Measurements from ENCODE around the gene TPBGL.

Gene TPBGL

DNA sequence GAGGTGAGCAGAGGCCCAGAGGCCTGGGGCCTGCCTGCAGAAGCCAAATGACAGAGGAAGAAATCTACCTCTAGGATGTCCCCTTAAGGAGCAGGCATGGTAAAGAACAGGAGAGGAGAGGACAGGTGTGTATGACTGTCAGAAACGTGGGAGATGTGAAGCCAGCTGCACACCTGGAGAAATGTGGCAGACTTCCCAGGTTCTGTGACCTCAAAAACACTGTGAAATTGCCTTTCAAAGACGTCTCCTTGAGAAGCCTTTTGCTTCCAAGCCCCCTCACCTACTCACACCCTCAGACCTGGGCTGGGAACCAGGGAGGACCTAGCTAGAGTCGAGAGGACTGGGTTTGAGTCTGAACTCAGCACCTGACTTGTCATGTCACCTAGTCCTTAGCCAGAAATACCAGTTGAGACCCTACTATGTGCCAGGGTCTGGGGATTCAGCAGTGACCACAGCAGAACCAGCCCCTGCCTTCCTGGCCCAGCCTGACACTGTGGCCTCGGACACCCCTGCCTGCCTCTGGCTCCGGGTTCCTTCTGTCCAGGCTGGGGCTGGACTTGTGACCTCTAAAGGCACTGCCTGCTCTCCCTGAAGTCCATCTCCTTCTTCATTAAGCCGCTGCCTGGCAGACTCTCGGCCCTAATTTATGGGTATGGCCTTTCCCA is 5.6 kb downstream of the TPBGL start:
- TF ChIP-seq, protein P1, sequence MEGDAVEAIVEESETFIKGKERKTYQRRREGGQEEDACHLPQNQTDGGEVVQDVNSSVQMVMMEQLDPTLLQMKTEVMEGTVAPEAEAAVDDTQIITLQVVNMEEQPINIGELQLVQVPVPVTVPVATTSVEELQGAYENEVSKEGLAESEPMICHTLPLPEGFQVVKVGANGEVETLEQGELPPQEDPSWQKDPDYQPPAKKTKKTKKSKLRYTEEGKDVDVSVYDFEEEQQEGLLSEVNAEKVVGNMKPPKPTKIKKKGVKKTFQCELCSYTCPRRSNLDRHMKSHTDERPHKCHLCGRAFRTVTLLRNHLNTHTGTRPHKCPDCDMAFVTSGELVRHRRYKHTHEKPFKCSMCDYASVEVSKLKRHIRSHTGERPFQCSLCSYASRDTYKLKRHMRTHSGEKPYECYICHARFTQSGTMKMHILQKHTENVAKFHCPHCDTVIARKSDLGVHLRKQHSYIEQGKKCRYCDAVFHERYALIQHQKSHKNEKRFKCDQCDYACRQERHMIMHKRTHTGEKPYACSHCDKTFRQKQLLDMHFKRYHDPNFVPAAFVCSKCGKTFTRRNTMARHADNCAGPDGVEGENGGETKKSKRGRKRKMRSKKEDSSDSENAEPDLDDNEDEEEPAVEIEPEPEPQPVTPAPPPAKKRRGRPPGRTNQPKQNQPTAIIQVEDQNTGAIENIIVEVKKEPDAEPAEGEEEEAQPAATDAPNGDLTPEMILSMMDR (conservative IDR thresholded peaks at IDR 0.05; ENCODE audit: low read length), result no peak
- H3K4me3 ChIP-seq (ENCODE audit: low read length), result no peak overlapping the region

DNA sequence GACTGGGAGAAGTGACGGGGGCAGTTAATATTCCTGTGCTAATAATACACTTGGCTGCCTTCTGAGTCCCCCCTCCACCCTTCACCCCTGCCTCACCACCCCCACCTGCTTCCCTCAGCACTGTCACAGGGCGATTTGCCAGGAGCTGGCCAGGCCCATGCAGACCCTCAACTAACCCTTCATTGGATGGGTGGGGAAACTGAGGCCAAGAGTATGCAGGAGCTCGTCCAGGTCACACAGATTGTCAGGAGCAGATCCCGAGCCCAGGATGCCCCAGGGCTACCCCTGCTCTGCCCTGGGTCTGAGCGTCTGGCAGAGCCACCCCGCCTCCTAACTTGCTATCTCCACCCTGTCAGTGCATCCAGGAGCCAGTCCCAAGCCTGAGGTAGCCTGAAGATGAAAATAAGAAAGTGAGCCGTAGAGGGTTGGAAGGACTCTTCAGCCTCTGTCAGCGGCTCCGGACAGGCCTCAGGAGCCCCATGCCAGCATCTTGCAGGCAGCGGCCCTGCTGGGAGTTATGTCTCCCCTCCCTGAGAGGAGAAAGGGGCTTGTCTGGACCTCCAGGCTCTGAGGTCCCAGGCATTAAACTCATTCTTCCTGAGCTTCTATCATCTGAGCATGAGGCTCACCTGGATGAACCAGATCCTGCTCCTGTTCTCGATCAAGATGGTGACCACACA is 6.2 kb downstream of the TPBGL start:
- TF ChIP-seq, protein P1 (conservative IDR thresholded peaks at IDR 0.05; ENCODE audit: low read length), result no peak
- H3K4me3 ChIP-seq (ENCODE audit: low read length), result no peak overlapping the region

More for the DNA sequence above, 5.6 kb downstream of the TPBGL start:
- no peak for DNase-seq (ENCODE audit: low read depth)

DNA sequence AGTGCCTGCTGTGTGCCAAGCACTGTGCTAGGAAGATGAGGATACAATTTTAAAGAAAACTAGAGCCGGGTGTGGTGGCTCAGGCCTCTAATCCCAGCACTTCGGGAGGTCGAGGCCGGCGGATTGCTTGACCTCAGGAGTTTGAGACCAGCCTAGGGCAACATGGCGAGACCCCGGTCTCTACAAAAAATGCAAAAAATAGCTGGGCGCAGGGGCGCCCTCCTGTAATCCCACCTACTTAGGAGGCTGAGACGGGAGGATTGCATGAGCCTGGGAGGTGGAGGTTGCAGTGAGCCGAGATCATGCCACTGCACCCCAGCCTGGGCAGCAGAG is 8.3 kb downstream of the TPBGL start:
- no peak for DNase-seq (ENCODE audit: low read depth)
- TF ChIP-seq, protein P1 (conservative IDR thresholded peaks at IDR 0.05; ENCODE audit: low read length), result no peak
- H3K4me3 ChIP-seq (ENCODE audit: low read length), result no peak overlapping the region

More for the DNA sequence above, 6.2 kb downstream of the TPBGL start:
- no peak for DNase-seq (ENCODE audit: low read depth)

DNA sequence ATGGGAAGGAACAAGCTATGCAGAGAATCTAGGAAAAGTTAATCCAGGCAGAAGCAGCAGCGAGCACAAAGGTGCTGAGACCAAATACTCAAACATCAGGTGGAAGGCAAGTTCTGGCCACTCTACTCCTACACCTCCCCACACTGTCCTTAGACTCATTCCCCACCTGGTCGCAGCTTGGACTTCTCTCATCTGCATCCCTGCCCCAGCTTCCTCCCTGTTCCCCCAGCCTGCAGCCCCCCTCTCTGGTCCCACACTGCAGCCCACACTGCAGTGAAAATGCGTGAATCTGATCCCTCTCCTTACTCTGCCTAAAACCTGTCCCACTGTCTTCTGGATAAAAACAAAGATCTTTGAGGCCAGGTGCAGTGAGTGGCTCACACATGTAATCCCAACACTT is 9.1 kb downstream of the TPBGL start:
- no peak overlapping the region for H3K4me3 ChIP-seq (ENCODE audit: low read length)
- TF ChIP-seq, protein P1 (conservative IDR thresholded peaks at IDR 0.05; ENCODE audit: low read length), result no peak
- no peak for DNase-seq (ENCODE audit: low read depth)

DNA sequence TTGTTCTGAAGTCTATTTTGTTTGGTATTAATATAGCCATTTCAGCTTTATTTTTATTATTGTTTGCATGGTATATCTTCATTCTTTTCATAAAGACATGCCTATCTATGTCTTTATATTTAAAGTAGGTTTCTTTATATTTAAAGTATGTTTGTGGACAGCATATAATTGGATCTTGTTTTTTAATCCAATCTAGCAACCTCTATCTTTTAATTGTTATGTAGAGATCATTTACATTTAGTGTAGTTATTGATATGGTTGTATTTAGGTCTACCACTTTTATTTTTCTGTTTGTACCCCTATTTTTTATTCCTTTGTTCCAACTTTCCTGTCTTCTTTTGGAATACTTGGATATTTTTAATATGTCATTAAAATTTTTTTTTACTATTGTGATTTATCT is 13.8 kb downstream of the TPBGL start:
- TF ChIP-seq, protein P1 (conservative IDR thresholded peaks at IDR 0.05; ENCODE audit: low read length), result no peak
- no peak overlapping the region for H3K4me3 ChIP-seq (ENCODE audit: low read length)
- DNase-seq (ENCODE audit: low read depth), result no peak

DNA sequence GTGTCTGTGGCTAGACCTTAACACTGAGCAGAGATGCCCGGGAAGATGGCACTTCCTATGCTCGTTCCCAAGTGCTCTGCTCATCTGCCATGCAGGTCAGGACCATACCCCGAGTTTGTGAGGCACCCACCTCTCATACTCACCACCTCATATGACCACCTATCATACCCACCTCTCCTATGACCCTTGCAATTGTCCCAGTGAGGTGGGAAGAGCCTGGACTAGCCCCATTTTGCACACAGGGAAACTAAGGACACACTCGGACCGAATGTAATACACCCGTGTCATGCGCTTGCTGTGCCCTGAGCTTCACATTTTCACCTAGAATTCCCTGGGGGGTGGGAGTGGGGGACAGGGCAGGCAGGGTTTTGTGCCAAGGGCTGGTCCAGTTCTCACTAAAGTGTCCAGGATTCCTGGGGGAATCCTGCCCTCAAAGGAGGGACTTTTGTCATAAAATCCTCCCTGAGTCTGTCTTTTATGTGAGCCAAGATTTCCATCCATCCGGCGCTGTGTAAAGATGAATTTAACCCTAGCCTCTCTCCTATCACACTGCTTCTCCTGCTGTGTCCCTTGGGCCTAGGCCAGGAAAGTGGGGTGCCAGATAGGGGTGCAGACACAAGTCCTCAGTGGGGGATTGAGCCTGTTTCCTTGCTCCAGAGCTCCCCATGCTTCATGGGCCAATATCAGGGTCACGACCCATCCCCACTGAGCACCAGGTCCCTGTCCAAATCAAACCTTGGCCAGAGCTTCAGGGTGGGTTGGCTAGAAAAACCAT is 20.0 kb downstream of the TPBGL start:
- DNase-seq (ENCODE audit: low read depth), result no peak
- TF ChIP-seq, protein P1 (conservative IDR thresholded peaks at IDR 0.05; ENCODE audit: low read length), result no peak
- H3K4me3 ChIP-seq (ENCODE audit: low read length), result no peak overlapping the region
